ENCODE results near the gene MYOZ3. TPM values are rescaled to one million over a fixed set of nuclear protein-coding genes. Genes with fewer than 3 reads are reported as not detected.

Gene MYOZ3
- total RNA-seq, 1 donor from 2014 or later: 2.9 TPM

GRCh38 chr5:150632305-150633160 lies 28.5 kb upstream of the MYOZ3 start:
- H3K9me3 Mint-ChIP-seq (ENCODE audit: low read depth): no peaks in the 10 kb centered on the region
- H3K27me3 Mint-ChIP-seq: peaks cover 3% of the 10 kb centered on the region
- peaks cover 3% of the 10 kb centered on the region for H3K4me1 Mint-ChIP-seq (ENCODE audit: low read depth)
- TF ChIP-seq, protein P1, sequence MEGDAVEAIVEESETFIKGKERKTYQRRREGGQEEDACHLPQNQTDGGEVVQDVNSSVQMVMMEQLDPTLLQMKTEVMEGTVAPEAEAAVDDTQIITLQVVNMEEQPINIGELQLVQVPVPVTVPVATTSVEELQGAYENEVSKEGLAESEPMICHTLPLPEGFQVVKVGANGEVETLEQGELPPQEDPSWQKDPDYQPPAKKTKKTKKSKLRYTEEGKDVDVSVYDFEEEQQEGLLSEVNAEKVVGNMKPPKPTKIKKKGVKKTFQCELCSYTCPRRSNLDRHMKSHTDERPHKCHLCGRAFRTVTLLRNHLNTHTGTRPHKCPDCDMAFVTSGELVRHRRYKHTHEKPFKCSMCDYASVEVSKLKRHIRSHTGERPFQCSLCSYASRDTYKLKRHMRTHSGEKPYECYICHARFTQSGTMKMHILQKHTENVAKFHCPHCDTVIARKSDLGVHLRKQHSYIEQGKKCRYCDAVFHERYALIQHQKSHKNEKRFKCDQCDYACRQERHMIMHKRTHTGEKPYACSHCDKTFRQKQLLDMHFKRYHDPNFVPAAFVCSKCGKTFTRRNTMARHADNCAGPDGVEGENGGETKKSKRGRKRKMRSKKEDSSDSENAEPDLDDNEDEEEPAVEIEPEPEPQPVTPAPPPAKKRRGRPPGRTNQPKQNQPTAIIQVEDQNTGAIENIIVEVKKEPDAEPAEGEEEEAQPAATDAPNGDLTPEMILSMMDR (IDR thresholded peaks at IDR 0.05; ENCODE audit: unreplicated experiment): no peak
- no peak overlapping the region for H3K27ac Mint-ChIP-seq
- H3K4me3 Mint-ChIP-seq (ENCODE audit: low read depth): no peak overlapping the region
- no peak for DNase-seq (ENCODE audit: low spot score, unreplicated experiment)
- no peaks in the 10 kb centered on the region for H3K36me3 Mint-ChIP-seq (ENCODE audit: insufficient read depth)

DNA sequence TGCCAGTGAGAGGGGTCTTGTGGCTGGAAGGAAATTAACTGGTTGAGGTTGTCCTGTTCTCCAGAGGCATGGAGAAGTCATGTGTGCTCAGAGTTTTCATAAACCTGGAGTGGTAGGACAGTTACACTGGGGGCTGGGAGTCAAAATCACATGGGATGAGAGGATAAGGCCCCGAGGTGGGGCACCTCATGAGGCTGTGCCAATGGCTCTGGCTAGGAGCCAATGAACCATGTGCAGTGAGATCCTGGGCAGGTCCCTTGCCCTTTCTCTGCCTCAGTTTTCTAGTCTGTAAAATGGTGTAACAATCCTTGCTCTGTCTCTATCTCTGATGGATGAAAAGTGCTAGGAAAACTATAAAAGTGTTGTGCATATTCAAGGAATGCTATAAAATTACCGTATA lies 27.6 kb upstream of the MYOZ3 start:
- TF ChIP-seq, protein P1 (IDR thresholded peaks at IDR 0.05; ENCODE audit: unreplicated experiment): no peak
- Mint-ChIP-seq H3K9me3 (ENCODE audit: low read depth) (no peaks in the 10 kb centered on the region), H3K36me3 (ENCODE audit: insufficient read depth) (no peaks in the 10 kb centered on the region), H3K27ac (no peak overlapping the region), H3K4me1 (ENCODE audit: low read depth) (peaks cover 10% of the 10 kb centered on the region), H3K4me3 (ENCODE audit: low read depth) (no peak overlapping the region), H3K27me3 (no peaks in the 10 kb centered on the region)
- no peak for DNase-seq (ENCODE audit: low spot score, unreplicated experiment)

DNA sequence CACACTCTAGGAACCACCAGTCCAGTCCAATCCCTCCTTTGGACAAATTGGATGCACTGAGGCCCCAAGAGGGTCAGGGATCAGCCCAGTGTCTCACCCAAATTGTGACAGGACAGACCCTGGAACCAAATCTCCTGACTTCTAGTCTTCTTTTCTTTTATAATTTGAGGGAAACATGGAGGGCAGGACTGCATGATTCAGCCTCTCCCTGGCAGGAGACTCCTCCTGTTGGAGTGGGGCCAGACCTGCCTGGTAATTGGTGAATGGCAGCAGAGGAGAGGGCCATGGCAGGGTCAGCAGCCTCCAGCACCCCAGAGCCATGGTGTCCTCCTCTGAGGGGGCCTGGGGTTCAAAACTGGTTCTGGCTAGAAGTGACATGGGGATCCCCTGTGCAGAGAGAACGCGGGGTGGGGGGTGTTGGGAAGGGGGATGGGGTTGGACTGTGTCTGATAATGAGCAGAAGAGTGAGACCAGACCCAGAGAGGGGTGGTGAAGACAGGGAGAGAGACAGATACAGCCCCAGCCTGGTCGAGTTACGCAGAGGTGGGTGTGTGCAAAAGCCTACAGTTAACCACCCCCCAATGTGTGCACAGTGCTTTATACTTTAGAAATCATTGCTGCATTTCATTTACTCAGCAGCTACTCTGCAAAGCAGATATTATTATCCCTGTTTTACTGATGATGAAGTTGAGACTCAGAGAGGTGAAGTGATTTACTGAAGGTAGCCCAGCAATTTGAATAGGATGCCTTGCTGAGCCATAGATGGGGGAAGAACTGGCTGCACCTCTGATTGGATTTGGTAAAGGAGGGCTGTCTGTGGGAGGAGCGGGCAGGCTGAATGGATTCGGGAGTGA lies 24.4 kb upstream of the MYOZ3 start:
- no peak for DNase-seq (ENCODE audit: low spot score, unreplicated experiment)
- Mint-ChIP-seq H3K4me3 (ENCODE audit: low read depth) (no peak overlapping the region), H3K9me3 (ENCODE audit: low read depth) (no peaks in the 10 kb centered on the region), H3K36me3 (ENCODE audit: insufficient read depth) (no peaks in the 10 kb centered on the region), H3K4me1 (ENCODE audit: low read depth) (peaks cover 30% of the 10 kb centered on the region), H3K27ac (peak overlapping the region; percentile 67), H3K27me3 (peaks cover 2% of the 10 kb centered on the region)
- TF ChIP-seq, protein P1 (IDR thresholded peaks at IDR 0.05; ENCODE audit: unreplicated experiment): no peak

DNA sequence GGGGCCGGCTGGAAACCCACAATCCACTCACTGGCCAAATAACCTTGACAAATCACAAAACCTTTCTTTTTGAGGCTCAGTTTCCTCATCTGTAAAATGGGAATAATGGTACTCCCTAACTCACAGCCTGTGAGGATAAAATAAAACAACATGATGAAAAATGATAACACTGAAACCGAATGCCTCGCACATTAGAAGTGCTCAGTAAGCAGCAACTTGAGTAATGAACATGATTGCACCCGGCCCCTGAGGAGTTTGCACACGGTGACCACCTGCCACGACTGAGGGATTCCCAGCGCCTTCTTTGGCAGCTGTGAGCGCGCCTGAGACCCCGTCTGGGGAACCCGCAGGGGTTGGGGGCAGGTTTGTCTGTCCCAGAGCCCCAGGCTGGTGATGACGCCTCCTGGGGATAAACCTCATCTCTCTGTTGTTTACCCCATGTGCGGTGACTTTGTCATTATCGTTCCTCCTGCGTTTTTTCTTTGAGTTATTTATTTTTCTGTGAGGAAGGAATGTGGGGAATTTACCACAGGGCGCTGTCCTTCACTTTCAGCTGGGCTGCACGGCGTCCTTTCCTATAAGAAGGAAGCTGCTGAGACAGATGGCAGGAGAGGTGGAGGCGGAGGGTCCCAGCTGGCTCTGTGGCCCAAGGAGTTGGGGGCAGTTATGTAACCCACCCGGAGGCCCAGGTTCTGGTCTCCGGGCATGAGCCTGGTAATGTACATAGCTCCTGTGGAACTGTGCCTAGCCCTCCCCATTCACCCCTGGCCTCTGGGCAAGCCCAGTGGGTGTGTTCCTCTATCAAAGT lies 23.6 kb upstream of the MYOZ3 start:
- H3K27ac Mint-ChIP-seq: peak overlapping the region; percentile 74
- no peaks in the 10 kb centered on the region for H3K36me3 Mint-ChIP-seq (ENCODE audit: insufficient read depth)
- peaks cover 31% of the 10 kb centered on the region for H3K4me1 Mint-ChIP-seq (ENCODE audit: low read depth)
- peaks cover 2% of the 10 kb centered on the region for H3K27me3 Mint-ChIP-seq
- H3K4me3 Mint-ChIP-seq (ENCODE audit: low read depth): no peak overlapping the region
- H3K9me3 Mint-ChIP-seq (ENCODE audit: low read depth): no peaks in the 10 kb centered on the region
- TF ChIP-seq, protein P1 (IDR thresholded peaks at IDR 0.05; ENCODE audit: unreplicated experiment): no peak
- DNase-seq (ENCODE audit: low spot score, unreplicated experiment): peak; percentile 25

GRCh38 chr5:150638053-150638444 lies 23.0 kb upstream of the MYOZ3 start:
- H3K27me3 Mint-ChIP-seq: peaks cover 2% of the 10 kb centered on the region
- peak overlapping the region; percentile 83 for H3K27ac Mint-ChIP-seq
- TF ChIP-seq, protein P1 (IDR thresholded peaks at IDR 0.05; ENCODE audit: unreplicated experiment): no peak
- H3K36me3 Mint-ChIP-seq (ENCODE audit: insufficient read depth): no peaks in the 10 kb centered on the region
- peaks cover 31% of the 10 kb centered on the region for H3K4me1 Mint-ChIP-seq (ENCODE audit: low read depth)
- H3K9me3 Mint-ChIP-seq (ENCODE audit: low read depth): no peaks in the 10 kb centered on the region
- no peak for DNase-seq (ENCODE audit: low spot score, unreplicated experiment)
- H3K4me3 Mint-ChIP-seq (ENCODE audit: low read depth): no peak overlapping the region
